Astrocyte (in vitro differentiated cells and primary cell): Measurements from ENCODE around the gene ERLIN1.

Source experiments
- CTCF ChIP-seq: IDR thresholded peaks from 2 replicates; pipeline ENCODE4 v1.5.1; 2011; ENCODE audit warnings: low read depth, mild to moderate bottlenecking, inconsistent platforms, low read length, moderate library complexity; ENCODE audit not compliant: insufficient read depth
- EZH2 ChIP-seq: IDR thresholded peaks from 2 replicates; pipeline ENCODE4 v1.6.1; 2012; ENCODE audit warnings: mild to moderate bottlenecking, low read length, inconsistent platforms; ENCODE audit not compliant: insufficient read depth

- TF ChIP-seq EZH2 (no peak), CTCF (no peak)
Measured at GRCh38 chr10:100100651-100101184, 85.1 kb downstream of the ERLIN1 start.
